PC-3 (cell line): ENCODE results near the gene CORO2A. TPM values are rescaled to one million over a fixed set of nuclear protein-coding genes. Genes with fewer than 3 reads are reported as not detected.

Experiments
- ATAC-seq: fragments of 200-7000 bp; cut with Tn5 transposase; 2 replicates; pipeline ENCODE4 v1.9.1; 2020; ENCODE audit warnings: mild to moderate bottlenecking, moderate library complexity
- BruUV-seq: library from RNA; stranded (reverse); fragments of 400-500 nt; replicated peaks from 2 replicates; lab custom pipeline; 2021; lab: Mats Ljungman, UMichigan
- CTCF ChIA-PET: fragments of 300-600 bp; sonication (Branson Sonifier 250); formaldehyde crosslinking; loops from one replicate; lab custom pipeline; 2022; ENCODE audit warnings: antibody characterized with exemption; lab: Charles Lee
- POLR2A ChIA-PET: fragments of 300-600 bp; sonication (Branson Sonifier 250); formaldehyde crosslinking; loops from one replicate; lab custom pipeline; 2022; ENCODE audit warnings: antibody characterized with exemption; ENCODE audit not compliant: unreplicated experiment; lab: Charles Lee
- DNase-seq: peaks from one replicate; pipeline ENCODE4 v3.0.0-alpha.2; 2015
- H2AFZ ChIP-seq: fragments of 300-600 bp; sonication (generic); 2 replicates; pipeline ENCODE4 v1.6.0; 2016; ENCODE audit warnings: antibody characterized with exemption, low read length
- H3F3A ChIP-seq: fragments of 300-600 bp; sonication (generic); one replicate; pipeline ENCODE4 v1.6.0; 2017; ENCODE audit warnings: antibody characterized with exemption, low read length, control low read depth, mild to moderate bottlenecking; ENCODE audit not compliant: unreplicated experiment
- H3K27ac ChIP-seq: fragments of 300-600 bp; sonication (generic); 2 replicates; pipeline ENCODE4 v1.5.1; 2016; ENCODE audit warnings: mild to moderate bottlenecking, low read length
- H3K27me3 ChIP-seq: fragments of 300-600 bp; sonication (generic); 2 replicates; pipeline ENCODE4 v1.6.1; 2016; ENCODE audit warnings: low read length, mixed read lengths
- H3K36me3 ChIP-seq: fragments of 300-600 bp; sonication (generic); 2 replicates; pipeline ENCODE4 v1.6.1; 2016; ENCODE audit warnings: low read depth, mixed run types, low read length, mixed read lengths
- H3K4me1 ChIP-seq: fragments of 300-600 bp; sonication (generic); 2 replicates; pipeline ENCODE4 v1.5.1; 2016; ENCODE audit warnings: low read length; ENCODE audit not compliant: insufficient read depth
- H3K4me2 ChIP-seq: fragments of 300-600 bp; sonication (generic); 2 replicates; pipeline ENCODE4 v1.6.0; 2016; ENCODE audit warnings: low read length
- H3K4me3 ChIP-seq: fragments of 300-600 bp; sonication (generic); 2 replicates; pipeline ENCODE4 v1.5.1; 2016; ENCODE audit warnings: mild to moderate bottlenecking, low read length, mixed read lengths
- H3K79me2 ChIP-seq: fragments of 300-600 bp; sonication (generic); 2 replicates; pipeline ENCODE4 v1.6.1; 2017; ENCODE audit warnings: low read length, mixed read lengths
- H3K9ac ChIP-seq: fragments of 300-600 bp; sonication (generic); 2 replicates; pipeline ENCODE4 v1.6.0; 2016; ENCODE audit warnings: mild to moderate bottlenecking, low read length
- H3K9me2 ChIP-seq: fragments of 300-600 bp; sonication (generic); replicated peaks from 2 replicates; pipeline ENCODE4 v1.6.1; 2016; ENCODE audit warnings: mixed run types, low read length, mixed read lengths
- H3K9me3 ChIP-seq: fragments of 300-600 bp; sonication (generic); 2 replicates; pipeline ENCODE4 v1.6.1; 2016; ENCODE audit warnings: low read length, mixed read lengths
- H4K20me1 ChIP-seq: fragments of 300-600 bp; sonication (generic); 2 replicates; pipeline ENCODE4 v1.6.1; 2016; ENCODE audit warnings: low read length, mixed read lengths
- CTCF ChIP-seq: fragments of 300-600 bp; sonication (generic); conservative IDR thresholded peaks from 2 replicates; pipeline ENCODE4 v1.5.1; 2017; ENCODE audit warnings: antibody characterized with exemption, low read depth, mild to moderate bottlenecking, low read length
- EZH2 ChIP-seq: fragments of 300-600 bp; sonication (generic); IDR thresholded peaks from one replicate; pipeline ENCODE4 v1.6.1; 2017; ENCODE audit warnings: antibody characterized with exemption, mild to moderate bottlenecking, low read length; ENCODE audit not compliant: unreplicated experiment
- EZH2phosphoT487 ChIP-seq: fragments of 300-600 bp; sonication (generic); IDR thresholded peaks from 2 replicates; pipeline ENCODE4 v1.6.1; 2018; ENCODE audit warnings: mild to moderate bottlenecking, antibody characterized with exemption, low read length, borderline replicate concordance
- intact Hi-C: fragments of 100-400 bp; cut with micrococcal nuclease; formaldehyde crosslinking; loops from 2 replicates; pipeline ENCODE4 v1.9.0; 2023
- total RNA-seq: library from RNA; depleted of rRNA; stranded (reverse); fragments of >200 nt; gene quantifications from 2 replicates; pipeline ENCODE4 v1.2.3, GENCODE V29; 2014

CORO2A gene
- total RNA-seq, 1 experiment from 2014 or later, result 2.2 TPM

- Histone ChIP-seq H3K9me3 (no peaks in the 10 kb centered on the region), H4K20me1 (no peaks in the 10 kb centered on the region), H3K9ac (no peak overlapping the region), H3F3A (no peaks in the 10 kb centered on the region), H3K4me2 (no peak overlapping the region), H3K27ac (no peak overlapping the region), H3K27me3 (no peaks in the 10 kb centered on the region), H3K4me3 (no peak overlapping the region), H3K79me2 (no peaks in the 10 kb centered on the region), H2AFZ (no peak overlapping the region), H3K9me2 (no peaks in the 10 kb centered on the region), H3K4me1 (no peaks in the 10 kb centered on the region; the same call in 1 of the 2 replicates), H3K36me3 (no peaks in the 10 kb centered on the region)
- ATAC-seq, result no peak
- CTCF ChIA-PET, result no interaction called here
- intact Hi-C loops, result no loop called here
- TF ChIP-seq EZH2phosphoT487 (no peak), EZH2 (no peak), CTCF (no peak)
- POLR2A ChIA-PET, result no interaction called here
- BruUV-seq, result no TSS peak
- no peak for DNase-seq
Observed at GRCh38 chr9:98187926-98188325, 4.5 kb downstream of the CORO2A start.

GRCh38 chr9:98186236-98186635 is 6.2 kb downstream of the CORO2A start:
- CTCF ChIA-PET, result no interaction called here
- TF ChIP-seq EZH2phosphoT487 (no peak), EZH2 (no peak)
- no peaks in the 10 kb centered on the region for H3K36me3 ChIP-seq
- no peaks in the 10 kb centered on the region for H3F3A ChIP-seq
- no peak overlapping the region for H3K9ac ChIP-seq
- DNase-seq, result no peak
- H3K27ac ChIP-seq, result no peak overlapping the region
- POLR2A ChIA-PET, result no interaction called here
- ATAC-seq, result no peak
- H3K79me2 ChIP-seq, result no peaks in the 10 kb centered on the region
- no peak overlapping the region for H2AFZ ChIP-seq
- H3K27me3 ChIP-seq, result no peaks in the 10 kb centered on the region
- no peak overlapping the region for H3K4me2 ChIP-seq
- no TSS peak for BruUV-seq
- no peak overlapping the region for H3K4me3 ChIP-seq
- H3K4me1 ChIP-seq, result no peaks in the 10 kb centered on the region
- H3K9me2 ChIP-seq, result no peaks in the 10 kb centered on the region
- H4K20me1 ChIP-seq, result no peaks in the 10 kb centered on the region
- intact Hi-C loops, result no loop called here
- no peaks in the 10 kb centered on the region for H3K9me3 ChIP-seq

- no peaks in the 10 kb centered on the region for H3K9me3 ChIP-seq
- ChIA-PET CTCF (no interaction called here), POLR2A (no interaction called here)
- H3K36me3 ChIP-seq, result no peaks in the 10 kb centered on the region
- H3K4me2 ChIP-seq, result no peak overlapping the region
- no peaks in the 10 kb centered on the region for H3K27me3 ChIP-seq
- TF ChIP-seq EZH2phosphoT487 (no peak), CTCF (no peak), EZH2 (no peak)
- no peak overlapping the region for H3K27ac ChIP-seq
- intact Hi-C loops, result no loop called here
- no peak overlapping the region for H3K4me3 ChIP-seq
- BruUV-seq, result no TSS peak
- DNase-seq (no peak), ATAC-seq (no peak)
- H3K9me2 ChIP-seq, result no peaks in the 10 kb centered on the region
- no peaks in the 10 kb centered on the region for H3F3A ChIP-seq
- H3K4me1 ChIP-seq, result no peaks in the 10 kb centered on the region
- H2AFZ ChIP-seq, result no peak overlapping the region
- H4K20me1 ChIP-seq, result no peaks in the 10 kb centered on the region
- H3K9ac ChIP-seq, result no peak overlapping the region
- no peaks in the 10 kb centered on the region for H3K79me2 ChIP-seq
Observed at GRCh38 chr9:98185611-98186171, 6.7 kb downstream of the CORO2A start.
